ENCODE measurements around the gene DNAH2.

The DNAH2 gene, protein sequence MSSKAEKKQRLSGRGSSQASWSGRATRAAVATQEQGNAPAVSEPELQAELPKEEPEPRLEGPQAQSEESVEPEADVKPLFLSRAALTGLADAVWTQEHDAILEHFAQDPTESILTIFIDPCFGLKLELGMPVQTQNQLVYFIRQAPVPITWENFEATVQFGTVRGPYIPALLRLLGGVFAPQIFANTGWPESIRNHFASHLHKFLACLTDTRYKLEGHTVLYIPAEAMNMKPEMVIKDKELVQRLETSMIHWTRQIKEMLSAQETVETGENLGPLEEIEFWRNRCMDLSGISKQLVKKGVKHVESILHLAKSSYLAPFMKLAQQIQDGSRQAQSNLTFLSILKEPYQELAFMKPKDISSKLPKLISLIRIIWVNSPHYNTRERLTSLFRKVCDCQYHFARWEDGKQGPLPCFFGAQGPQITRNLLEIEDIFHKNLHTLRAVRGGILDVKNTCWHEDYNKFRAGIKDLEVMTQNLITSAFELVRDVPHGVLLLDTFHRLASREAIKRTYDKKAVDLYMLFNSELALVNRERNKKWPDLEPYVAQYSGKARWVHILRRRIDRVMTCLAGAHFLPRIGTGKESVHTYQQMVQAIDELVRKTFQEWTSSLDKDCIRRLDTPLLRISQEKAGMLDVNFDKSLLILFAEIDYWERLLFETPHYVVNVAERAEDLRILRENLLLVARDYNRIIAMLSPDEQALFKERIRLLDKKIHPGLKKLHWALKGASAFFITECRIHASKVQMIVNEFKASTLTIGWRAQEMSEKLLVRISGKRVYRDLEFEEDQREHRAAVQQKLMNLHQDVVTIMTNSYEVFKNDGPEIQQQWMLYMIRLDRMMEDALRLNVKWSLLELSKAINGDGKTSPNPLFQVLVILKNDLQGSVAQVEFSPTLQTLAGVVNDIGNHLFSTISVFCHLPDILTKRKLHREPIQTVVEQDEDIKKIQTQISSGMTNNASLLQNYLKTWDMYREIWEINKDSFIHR (N-terminal part only)

DNA sequence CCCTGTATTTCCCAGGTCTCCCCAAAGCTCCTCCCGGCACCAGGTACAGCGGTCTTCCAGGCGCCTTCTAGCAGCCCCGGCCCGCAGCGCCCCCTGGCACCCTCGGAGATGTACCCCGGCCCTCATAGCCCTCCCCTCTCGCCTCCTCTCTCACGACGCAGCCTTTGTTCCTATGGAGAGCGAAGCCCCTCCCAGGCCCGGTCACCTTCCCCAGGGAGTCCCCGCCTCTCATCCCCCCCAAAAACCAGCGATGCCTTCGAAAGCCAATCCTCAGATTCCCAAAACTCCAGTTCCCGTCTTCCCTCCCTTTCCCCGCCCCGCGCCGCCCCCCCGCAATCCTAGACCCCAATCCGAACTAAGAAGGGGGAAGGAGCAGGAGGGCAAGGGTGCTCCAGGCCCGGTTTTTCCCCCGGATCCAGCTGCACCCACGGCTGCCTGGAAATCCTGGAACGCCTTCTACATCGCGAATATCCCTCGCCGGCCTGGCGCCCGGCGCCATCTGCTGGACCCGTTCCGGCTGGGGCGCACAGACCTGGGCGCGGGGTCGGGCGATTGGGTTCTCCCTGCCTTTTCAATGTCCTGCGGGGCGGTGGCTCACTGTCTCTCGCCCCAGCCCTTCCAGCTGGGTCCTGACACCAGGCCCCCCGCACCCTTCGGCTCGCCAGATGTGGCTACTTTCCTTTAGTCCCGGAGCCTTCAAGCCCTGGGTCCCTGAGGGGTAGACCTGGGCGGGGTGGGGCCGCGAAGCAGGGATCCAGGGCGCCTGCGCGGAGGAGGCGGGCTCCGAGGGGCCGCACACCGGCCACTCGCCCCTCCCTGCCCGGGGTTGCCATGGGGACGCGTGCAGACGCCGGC lies at the start of gene DNAH2:
TSS of gene DNAH2 (plus strand) at position 844 of the 855 bp plus-strand sequence. CDS start 1,991 bp downstream, outside the sequence.
- Histone ChIP-seq H3K9me2 (replicated peaks; ENCODE audit: low read depth, low read length) (no peaks in the 10 kb centered on the region), H3K79me2 (ENCODE audit: insufficient read depth, low read length) (no peaks in the 10 kb centered on the region), H3F3A (ENCODE audit: low read depth) (no peaks in the 10 kb centered on the region), H4K20me1 (ENCODE audit: insufficient read depth, low read length, poor library complexity, severe bottlenecking) (no peaks in the 10 kb centered on the region), H3K36me3 (ENCODE audit: insufficient read depth, low read length) (no peaks in the 10 kb centered on the region), H3K9me3 (ENCODE audit: insufficient read depth, low read depth, low read length) (no peaks in the 10 kb centered on the region), H3K27me3 (ENCODE audit: insufficient read depth, low read length, poor library complexity, severe bottlenecking) (peaks cover 9% of the 10 kb centered on the region), H2AFZ (ENCODE audit: low read length) (peak within 1 kb of the TSS; percentile 95), H3K4me1 (ENCODE audit: insufficient read depth, low read length, poor library complexity, severe bottlenecking) (peaks cover 11% of the 10 kb centered on the region), H3K4me2 (ENCODE audit: low read depth, low read length, poor library complexity, severe bottlenecking) (peak within 1 kb of the TSS; percentile 90), H3K9ac (ENCODE audit: low read depth, low read length, poor library complexity, severe bottlenecking) (peak within 1 kb of the TSS; percentile 66), H3K4me3 (ENCODE audit: low read length, poor library complexity, severe bottlenecking) (peak within 1 kb of the TSS; percentile 81)
- TF ChIP-seq EZH2phosphoT487 (IDR thresholded peaks at IDR 0.05; ENCODE audit: borderline replicate concordance): no peak
- peak; percentile 64 for TF ChIP-seq CTCF (conservative IDR thresholded peaks at IDR 0.05; ENCODE audit: low read length)

DNA sequence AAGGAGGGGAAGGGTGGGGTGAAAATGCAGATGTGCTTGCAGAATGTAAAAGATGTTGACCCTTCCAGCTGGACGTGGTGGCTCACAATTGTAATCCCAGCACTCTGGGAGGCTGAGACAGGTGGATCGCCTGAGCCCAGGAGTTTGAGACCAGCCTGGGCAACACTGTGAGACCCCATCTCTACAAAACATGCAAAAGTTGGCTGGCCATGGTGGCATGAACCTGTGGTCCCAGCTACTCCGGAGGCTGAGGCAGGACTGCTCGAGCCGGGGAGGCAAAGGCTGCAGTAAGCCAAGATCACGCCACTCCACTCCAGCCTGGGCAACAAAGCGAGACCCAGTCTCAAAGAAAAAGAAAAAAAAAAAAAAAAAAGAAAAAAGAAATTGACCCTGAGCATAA lies 49.1 kb upstream of the DNAH2 start:
- Histone ChIP-seq H2AFZ (ENCODE audit: low read length) (no peak overlapping the region), H3K4me3 (ENCODE audit: low read length, poor library complexity, severe bottlenecking) (no peak overlapping the region), H3F3A (ENCODE audit: low read depth) (no peaks in the 10 kb centered on the region), H3K9ac (ENCODE audit: low read depth, low read length, poor library complexity, severe bottlenecking) (no peak overlapping the region), H3K79me2 (ENCODE audit: insufficient read depth, low read length) (no peaks in the 10 kb centered on the region), H4K20me1 (ENCODE audit: insufficient read depth, low read length, poor library complexity, severe bottlenecking) (no peaks in the 10 kb centered on the region), H3K36me3 (ENCODE audit: insufficient read depth, low read length) (peaks cover 49% of the 10 kb centered on the region; the same call in 1 of the 2 replicates), H3K4me1 (ENCODE audit: insufficient read depth, low read length, poor library complexity, severe bottlenecking) (no peaks in the 10 kb centered on the region), H3K4me2 (ENCODE audit: low read depth, low read length, poor library complexity, severe bottlenecking) (no peak overlapping the region), H3K27me3 (ENCODE audit: insufficient read depth, low read length, poor library complexity, severe bottlenecking) (no peaks in the 10 kb centered on the region), H3K9me2 (replicated peaks; ENCODE audit: low read depth, low read length) (no peaks in the 10 kb centered on the region), H3K9me3 (ENCODE audit: insufficient read depth, low read depth, low read length) (peaks cover 4% of the 10 kb centered on the region; the same call in 1 of the 2 replicates)
- no peak for TF ChIP-seq EZH2phosphoT487 (IDR thresholded peaks at IDR 0.05; ENCODE audit: borderline replicate concordance)
- TF ChIP-seq CTCF (conservative IDR thresholded peaks at IDR 0.05; ENCODE audit: low read length): no peak

- Histone ChIP-seq H3K9ac (ENCODE audit: low read depth, low read length, poor library complexity, severe bottlenecking) (no peak overlapping the region), H3K4me1 (ENCODE audit: insufficient read depth, low read length, poor library complexity, severe bottlenecking) (no peaks in the 10 kb centered on the region), H3K36me3 (ENCODE audit: insufficient read depth, low read length) (peaks cover 67% of the 10 kb centered on the region), H3K79me2 (ENCODE audit: insufficient read depth, low read length) (no peaks in the 10 kb centered on the region; the same call in 1 of the 2 replicates), H3K4me2 (ENCODE audit: low read depth, low read length, poor library complexity, severe bottlenecking) (no peak overlapping the region), H3K27me3 (ENCODE audit: insufficient read depth, low read length, poor library complexity, severe bottlenecking) (no peaks in the 10 kb centered on the region), H3F3A (ENCODE audit: low read depth) (no peaks in the 10 kb centered on the region), H2AFZ (ENCODE audit: low read length) (no peak overlapping the region), H3K4me3 (ENCODE audit: low read length, poor library complexity, severe bottlenecking) (no peak overlapping the region), H3K9me3 (ENCODE audit: insufficient read depth, low read depth, low read length) (peaks cover 9% of the 10 kb centered on the region; the same call in 1 of the 2 replicates), H4K20me1 (ENCODE audit: insufficient read depth, low read length, poor library complexity, severe bottlenecking) (peaks cover 5% of the 10 kb centered on the region), H3K9me2 (replicated peaks; ENCODE audit: low read depth, low read length) (no peaks in the 10 kb centered on the region)
- TF ChIP-seq CTCF (conservative IDR thresholded peaks at IDR 0.05; ENCODE audit: low read length) (peak; percentile 56), EZH2phosphoT487 (IDR thresholded peaks at IDR 0.05; ENCODE audit: borderline replicate concordance) (no peak)
Observed at GRCh38 chr17:7673239-7673638, 44.3 kb upstream of the DNAH2 start.
